Naive thymus-derived CD4-positive, alpha-beta T cell (primary cell): ENCODE results near the gene VPS4B. TPM values are rescaled to one million over a fixed set of nuclear protein-coding genes. Genes with fewer than 3 reads are reported as not detected.

Source experiments
- ATAC-seq: fragments of 150-1000 bp; cut with Tn5 transposase; 2 replicates; pipeline ENCODE4 v1.10.0; 2021; ENCODE audit warnings: mild to moderate bottlenecking, moderate library complexity
- CTCF ChIA-PET: fragments of 350-600 bp; sonication (Branson Sonifier 250); formaldehyde crosslinking; loops from one replicate; lab custom pipeline; 2021; ENCODE audit warnings: antibody characterized with exemption; lab: Charles Lee
- POLR2A ChIA-PET: fragments of 350-600 bp; sonication (Branson Sonifier 250); formaldehyde crosslinking; loops from one replicate; lab custom pipeline; 2021; ENCODE audit warnings: antibody characterized with exemption, inconsistent platforms; lab: Charles Lee
- DNase-seq, 9 donors: peaks; one replicate each; pipeline versions ENCODE4 v3.0.0 to v3.0.0-alpha.2; 2020 to 2022; ENCODE audit warnings: mixed read lengths in 1 of 9
- H3K27ac ChIP-seq: one replicate; pipeline ENCODE4 v1.7.0; 2013; ENCODE audit warnings: mild to moderate bottlenecking, low read depth, low read length, moderate library complexity
- H3K27me3 ChIP-seq, 2 donors: one replicate each; pipeline ENCODE4 v1.7.0; 2013; ENCODE audit warnings: low read length in 2 of 2, mild to moderate bottlenecking in 2 of 2, moderate library complexity in 2 of 2; ENCODE audit not compliant: control insufficient read depth in 2 of 2, insufficient read depth in 2 of 2
- H3K36me3 ChIP-seq, 3 experiments: 1 replicate in 2 of 3; 2 replicates in 1 of 3; pipeline ENCODE4 v1.7.0; 2013; ENCODE audit warnings: low read length in 3 of 3, mild to moderate bottlenecking in 3 of 3, moderate library complexity in 1 of 3; ENCODE audit not compliant: insufficient read depth in 3 of 3, control insufficient read depth in 2 of 3
- H3K4me1 ChIP-seq, 2 donors: one replicate each; pipeline ENCODE4 v1.7.0; 2013; ENCODE audit warnings: low read length in 2 of 2, mild to moderate bottlenecking in 2 of 2, moderate library complexity in 1 of 2; ENCODE audit not compliant: control insufficient read depth in 2 of 2, insufficient read depth in 2 of 2
- H3K4me3 ChIP-seq: 2 replicates; pipeline ENCODE4 v1.7.0; 2013; ENCODE audit warnings: mild to moderate bottlenecking, low read length
- H3K9me3 ChIP-seq, 3 experiments: 1 replicate in 2 of 3; 2 replicates in 1 of 3; pipeline ENCODE4 v1.7.0; 2013; ENCODE audit warnings: low read length in 3 of 3; ENCODE audit not compliant: control insufficient read depth in 2 of 3
- H3K27ac Mint-ChIP-seq, 9 donors: one replicate each; pipeline ENCODE4 v1.8.0; 2020 to 2022; ENCODE audit warnings: mixed read lengths in 9 of 9, mild to moderate bottlenecking in 8 of 9, moderate library complexity in 5 of 9, inconsistent platforms in 2 of 9
- H3K27me3 Mint-ChIP-seq, 5 donors: one replicate each; pipeline ENCODE4 v1.8.0; 2021 to 2022; ENCODE audit warnings: mixed read lengths in 5 of 5, mild to moderate bottlenecking in 1 of 5
- H3K36me3 Mint-ChIP-seq, 5 donors: one replicate each; pipeline ENCODE4 v1.8.0; 2020 to 2022; ENCODE audit warnings: mixed read lengths in 5 of 5, mild to moderate bottlenecking in 3 of 5, inconsistent platforms in 1 of 5
- H3K4me1 Mint-ChIP-seq, 7 donors: one replicate each; pipeline ENCODE4 v1.8.0; 2020 to 2022; ENCODE audit warnings: mixed read lengths in 7 of 7, mild to moderate bottlenecking in 3 of 7, inconsistent platforms in 1 of 7
- H3K4me3 Mint-ChIP-seq, 10 donors: one replicate each; pipeline ENCODE4 v1.8.0; 2020 to 2022; ENCODE audit warnings: mild to moderate bottlenecking in 10 of 10, mixed read lengths in 10 of 10, moderate library complexity in 6 of 10, inconsistent platforms in 2 of 10
- H3K9me3 Mint-ChIP-seq, 11 donors: one replicate each; pipeline ENCODE4 v1.8.0; 2020 to 2022; ENCODE audit warnings: mixed read lengths in 11 of 11, mild to moderate bottlenecking in 4 of 11, inconsistent platforms in 1 of 11, moderate library complexity in 1 of 11
- intact Hi-C, 2 donors: fragments of 100-400 bp; cut with micrococcal nuclease; formaldehyde crosslinking; loops; one replicate each; pipeline ENCODE4 v1.15.1; 2023
- polyA plus RNA-seq, 2 donors: library from polyadenylated mRNA; unstranded; fragments of 300-500 nt; fragmentation: Illumina TruSeq; gene quantifications; one replicate each; pipeline ENCODE4 v1.2.3, GENCODE V29; 2021
- total RNA-seq, 6 experiments: library from RNA in 5 of 6; stranded (reverse) in 5 of 6; gene quantifications; 1 replicate in 5 of 6; 2 replicates in 1 of 6; pipeline ENCODE4 v1.2.3 and lab custom pipeline; 2021 to 2026

Gene VPS4B
- total and polyA plus RNA-seq, 7 experiments from 2014 or later = 47.4 to 84.6 (median 73.8) TPM

GRCh38 chr18:63387861-63388260 is 34.4 kb downstream of the VPS4B start:
- Mint-ChIP-seq H3K4me3 (no peak overlapping the region), H3K9me3 (peaks cover 0 to 10% (median 2%) of the 10 kb centered on the region in 11 donors), H3K27ac (peak overlapping the region in 1 of 9 donors; percentile 49), H3K27me3 (no peaks in the 10 kb centered on the region), H3K4me1 (peaks cover 0 to 2% (median 0%) of the 10 kb centered on the region in 7 donors), H3K36me3 (peaks cover 0 to 26% (median 18%) of the 10 kb centered on the region in 5 donors)
- Histone ChIP-seq H3K9me3 (no peaks in the 10 kb centered on the region), H3K27ac (no peak overlapping the region), H3K4me3 (no peak overlapping the region), H3K4me1 (no peaks in the 10 kb centered on the region), H3K27me3 (no peaks in the 10 kb centered on the region), H3K36me3 (peaks cover 0 to 18% (median 7%) of the 10 kb centered on the region in 3 experiments)
- DNase-seq (no peak), ATAC-seq (no peak)
- intact Hi-C loops = loop anchor here in 1 of 2 donors (2.0 kb wide), 1 partner anchor 21 kb away; the partner anchor contains the start of gene KDSR
- ChIA-PET POLR2A (no interaction called here), CTCF (no interaction called here)

- DNase-seq (no peak), ATAC-seq (no peak)
- ChIA-PET CTCF (no interaction called here), POLR2A (interaction anchor here (1.2 kb wide), 1 partner anchor 40 kb away, joined by 3 read pairs; the partner anchor contains the start of gene VPS4B)
- no peaks in the 10 kb centered on the region for H3K27me3 ChIP-seq
- no peak overlapping the region for H3K27ac ChIP-seq
- Mint-ChIP-seq H3K27ac (no peak overlapping the region), H3K4me3 (no peak overlapping the region), H3K27me3 (no peaks in the 10 kb centered on the region), H3K4me1 (peaks cover 10 to 17% (median 14%) of the 10 kb centered on the region in 7 donors), H3K36me3 (peaks cover 0 to 34% (median 16%) of the 10 kb centered on the region in 5 donors), H3K9me3 (peaks cover 0 to 11% (median 2%) of the 10 kb centered on the region in 11 donors)
- peaks cover 0 to 7% of the 10 kb centered on the region in 2 donors for H3K4me1 ChIP-seq
- H3K4me3 ChIP-seq = no peak overlapping the region
- H3K9me3 ChIP-seq = no peaks in the 10 kb centered on the region
- intact Hi-C loops = no loop called here
- H3K36me3 ChIP-seq = no peaks in the 10 kb centered on the region
Measured at GRCh38 chr18:63382843-63383242, 39.4 kb downstream of the VPS4B start.

GRCh38 chr18:63379639-63379962 is 42.7 kb downstream of the VPS4B start:
- no peak overlapping the region for H3K4me3 Mint-ChIP-seq
- Histone ChIP-seq H3K4me3 (no peak overlapping the region), H3K9me3 (no peaks in the 10 kb centered on the region), H3K27me3 (no peaks in the 10 kb centered on the region), H3K27ac (no peak overlapping the region), H3K36me3 (no peaks in the 10 kb centered on the region), H3K4me1 (peaks cover 0 to 7% of the 10 kb centered on the region in 2 donors)
- peaks cover 6 to 42% (median 16%) of the 10 kb centered on the region in 5 donors for H3K36me3 Mint-ChIP-seq
- H3K9me3 Mint-ChIP-seq = peaks cover 2 to 24% (median 8%) of the 10 kb centered on the region in 11 donors
- peaks cover 14 to 29% (median 19%) of the 10 kb centered on the region in 7 donors for H3K4me1 Mint-ChIP-seq
- ATAC-seq = no peak
- intact Hi-C loops = loop anchor here in 1 of 2 donors (1.0 to 10.0 kb wide), 3 partner anchors 12 to 1195 kb away; partner anchors contain the start of genes KDSR, PIGN, RELCH and VPS4B
- POLR2A ChIA-PET = no interaction called here
- no peak for DNase-seq
- H3K27ac Mint-ChIP-seq = peak overlapping the region in 4 of 9 donors; percentile 5 to 85 (median 74)
- CTCF ChIA-PET = no interaction called here
- no peaks in the 10 kb centered on the region for H3K27me3 Mint-ChIP-seq

- peaks cover 0 to 7% of the 10 kb centered on the region in 2 donors for H3K4me1 ChIP-seq
- H3K27me3 Mint-ChIP-seq = no peaks in the 10 kb centered on the region
- H3K4me3 Mint-ChIP-seq = peak overlapping the region in 9 of 10 donors; percentile 2 to 65 (median 19)
- H3K36me3 Mint-ChIP-seq = peaks cover 6 to 40% (median 16%) of the 10 kb centered on the region in 5 donors
- no peaks in the 10 kb centered on the region for H3K36me3 ChIP-seq
- ChIA-PET CTCF (no interaction called here), POLR2A (no interaction called here)
- no peaks in the 10 kb centered on the region for H3K27me3 ChIP-seq
- no peak overlapping the region for H3K27ac ChIP-seq
- H3K4me1 Mint-ChIP-seq = peaks cover 14 to 29% (median 19%) of the 10 kb centered on the region in 7 donors
- H3K27ac Mint-ChIP-seq = peak overlapping the region; percentile 5 to 85 (median 61)
- peaks cover 2 to 24% (median 8%) of the 10 kb centered on the region in 11 donors for H3K9me3 Mint-ChIP-seq
- DNase-seq (no peak), ATAC-seq (no peak)
- intact Hi-C loops = loop anchor here in 1 of 2 donors (1.0 to 10.0 kb wide), 3 partner anchors 12 to 1194 kb away; partner anchors contain the start of genes KDSR, PIGN, RELCH and VPS4B
- H3K9me3 ChIP-seq = no peaks in the 10 kb centered on the region
- H3K4me3 ChIP-seq = no peak overlapping the region
Measured at GRCh38 chr18:63378919-63379638, 43.2 kb downstream of the VPS4B start.

GRCh38 chr18:63377275-63377980 is 44.8 kb downstream of the VPS4B start:
- intact Hi-C loops = loop anchor here in 1 of 2 donors (10.0 kb wide), 1 partner anchor 1193 kb away; the partner anchor contains the start of genes PIGN and RELCH
- H3K4me3 Mint-ChIP-seq = no peak overlapping the region
- H3K27me3 ChIP-seq = no peaks in the 10 kb centered on the region
- ChIA-PET CTCF (interaction anchor here (0.6 kb wide), 1 partner anchor 129 kb away, joined by 3 read pairs; no protein-coding TSS in a partner anchor), POLR2A (no interaction called here)
- peaks cover 6 to 28% (median 9%) of the 10 kb centered on the region in 5 donors for H3K36me3 Mint-ChIP-seq
- no peak overlapping the region for H3K4me3 ChIP-seq
- H3K36me3 ChIP-seq = no peaks in the 10 kb centered on the region
- peak overlapping the region in 2 of 9 donors; percentile 5 to 37 for H3K27ac Mint-ChIP-seq
- peaks cover 0 to 13% (median 6%) of the 10 kb centered on the region in 11 donors for H3K9me3 Mint-ChIP-seq
- DNase-seq (no peak), ATAC-seq (no peak)
- H3K27me3 Mint-ChIP-seq = no peaks in the 10 kb centered on the region
- peaks cover 0 to 7% of the 10 kb centered on the region in 2 donors for H3K4me1 ChIP-seq
- H3K27ac ChIP-seq = no peak overlapping the region
- H3K4me1 Mint-ChIP-seq = peaks cover 14 to 29% (median 19%) of the 10 kb centered on the region in 7 donors
- no peaks in the 10 kb centered on the region for H3K9me3 ChIP-seq

GRCh38 chr18:63376538-63376937 is 45.7 kb downstream of the VPS4B start:
- Mint-ChIP-seq H3K27ac (peak overlapping the region in 1 of 9 donors; percentile 1), H3K4me3 (no peak overlapping the region), H3K36me3 (peaks cover 5 to 22% (median 7%) of the 10 kb centered on the region in 5 donors), H3K27me3 (no peaks in the 10 kb centered on the region), H3K9me3 (peaks cover 0 to 13% (median 6%) of the 10 kb centered on the region in 11 donors), H3K4me1 (peaks cover 14 to 29% (median 19%) of the 10 kb centered on the region in 7 donors)
- Histone ChIP-seq H3K9me3 (no peaks in the 10 kb centered on the region), H3K4me1 (peaks cover 0 to 7% of the 10 kb centered on the region in 2 donors), H3K36me3 (no peaks in the 10 kb centered on the region), H3K4me3 (no peak overlapping the region), H3K27ac (no peak overlapping the region), H3K27me3 (no peaks in the 10 kb centered on the region)
- intact Hi-C loops = loop anchor here in 1 of 2 donors (10.0 kb wide), 1 partner anchor 1192 kb away; the partner anchor contains the start of genes PIGN and RELCH
- ATAC-seq = no peak
- CTCF ChIA-PET = no interaction called here
- POLR2A ChIA-PET = no interaction called here
- DNase-seq = no peak
